ENCODE results near the gene KLK3.

- TF ChIP-seq EZH2 (IDR thresholded peaks at IDR 0.05; ENCODE audit: low read length, unreplicated experiment) (no peak), EZH2phosphoT487 (IDR thresholded peaks at IDR 0.05; ENCODE audit: borderline replicate concordance, low read length) (no peak)
Measured at GRCh38 chr19:50861010-50861409, 6.3 kb downstream of the KLK3 start.
